Hematopoietic multipotent progenitor cell treated with erythropoietin and hydrocortisone succinate and interleukin-3 and kit ligand, for 15 days (in vitro differentiated cells): Measurements from ENCODE around the gene ZNF239.
"Not testable (repeated sequence)": the region's sequence is repeated elsewhere in the genome, so short reads cannot be mapped to it uniquely, and the experiment has no call there.

Experiments
- DNase-seq: peaks from one replicate; pipeline ENCODE4 v3.0.0-alpha.2; 2015; ENCODE audit warnings: low spot score

The ZNF239 gene

GRCh38 chr10:43574001-43574892, at the start of gene ZNF239:
Gene ZNF239, minus strand, starts transcription at chr10:43574616. Its CDS starts 16,537 bp downstream, at chr10:43558079.
- no peak for DNase-seq

- no peak for DNase-seq
These were observed 48.9 kb upstream of the ZNF239 start for GRCh38 chr10:43623351-43623750.

- DNase-seq: no peak
These were observed 47.6 kb upstream of the ZNF239 start for GRCh38 chr10:43622038-43622437.

- no peak for DNase-seq
These were observed 45.0 kb upstream of the ZNF239 start for GRCh38 chr10:43619368-43619767.

GRCh38 chr10:43616697-43617370, 42.4 kb upstream of the ZNF239 start:
- DNase-seq: no peak

- DNase-seq: no peak
These were observed 36.2 kb upstream of the ZNF239 start for GRCh38 chr10:43610636-43611035.

- no peak for DNase-seq
These were observed 32.8 kb upstream of the ZNF239 start for GRCh38 chr10:43607199-43607573.

- no peak for DNase-seq
These were observed 32.1 kb upstream of the ZNF239 start, which contains the start of gene ZNF485 for GRCh38 chr10:43606323-43607198. Gene ZNF485, plus strand, starts transcription at chr10:43606438. Its CDS starts 613 bp downstream, at chr10:43607051.

GRCh38 chr10:43605850-43606322, 31.5 kb upstream of the ZNF239 start:
- DNase-seq: no peak

- not testable (repeated sequence) for DNase-seq
These were observed 27.2 kb upstream of the ZNF239 start for GRCh38 chr10:43601576-43601975.

- DNase-seq: no peak
These were observed 24.9 kb upstream of the ZNF239 start for GRCh38 chr10:43599333-43599732.

- no peak for DNase-seq
These were observed 24.0 kb upstream of the ZNF239 start for GRCh38 chr10:43598446-43598845.

GRCh38 chr10:43596546-43596945, 22.1 kb upstream of the ZNF239 start:
- no peak for DNase-seq

GRCh38 chr10:43595739-43596298, 21.4 kb upstream of the ZNF239 start:
- DNase-seq: no peak

- peak; percentile 9 for DNase-seq
These were observed 20.7 kb upstream of the ZNF239 start for GRCh38 chr10:43594944-43595589.

GRCh38 chr10:43591303-43591904, 17.0 kb upstream of the ZNF239 start:
- DNase-seq: no peak

GRCh38 chr10:43586730-43587115, 12.3 kb upstream of the ZNF239 start:
- not testable (repeated sequence) for DNase-seq

GRCh38 chr10:43585981-43586729, 11.7 kb upstream of the ZNF239 start:
- no peak for DNase-seq

- DNase-seq: no peak
These were observed 10.6 kb upstream of the ZNF239 start for GRCh38 chr10:43585046-43585445.

- DNase-seq: no peak
These were observed 9.6 kb upstream of the ZNF239 start for GRCh38 chr10:43584051-43584450.
